B cell (primary cell): ENCODE results near the gene KCNJ16.

Experiments used
- EZH2 ChIP-seq: IDR thresholded peaks from 2 replicates; pipeline ENCODE4 v1.6.1; 2012; ENCODE audit warnings: borderline replicate concordance, low read depth, mild to moderate bottlenecking, moderate library complexity, low read length; ENCODE audit not compliant: insufficient read depth, poor library complexity, severe bottlenecking
- TF ChIP-seq, protein P1 (sequence below): fragments of 200-600 bp; IDR thresholded peaks from one replicate; pipeline ENCODE4 v1.8.0; 2022; ENCODE audit warnings: antibody characterized with exemption, mild to moderate bottlenecking

DNA sequence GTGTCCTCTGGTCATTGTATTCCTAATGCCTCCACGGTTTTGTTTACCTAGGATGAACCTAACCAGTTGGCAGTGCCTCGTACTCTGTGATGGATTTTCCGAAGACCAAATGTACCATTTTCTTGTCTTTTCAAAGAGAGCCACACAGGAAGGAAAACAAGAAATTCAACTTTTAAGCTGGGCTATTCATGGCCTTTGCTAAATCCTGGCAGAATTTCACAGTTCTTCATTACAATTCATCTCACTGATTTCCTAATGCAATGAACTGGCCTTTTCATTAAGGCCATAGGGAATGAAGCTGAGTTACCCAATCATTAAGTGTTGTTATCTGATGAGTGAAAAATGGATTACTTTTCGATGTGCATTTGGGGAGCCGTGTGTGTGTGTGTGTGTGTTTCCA lies 7.9 kb upstream of the KCNJ16 start:
- TF ChIP-seq, protein P1, sequence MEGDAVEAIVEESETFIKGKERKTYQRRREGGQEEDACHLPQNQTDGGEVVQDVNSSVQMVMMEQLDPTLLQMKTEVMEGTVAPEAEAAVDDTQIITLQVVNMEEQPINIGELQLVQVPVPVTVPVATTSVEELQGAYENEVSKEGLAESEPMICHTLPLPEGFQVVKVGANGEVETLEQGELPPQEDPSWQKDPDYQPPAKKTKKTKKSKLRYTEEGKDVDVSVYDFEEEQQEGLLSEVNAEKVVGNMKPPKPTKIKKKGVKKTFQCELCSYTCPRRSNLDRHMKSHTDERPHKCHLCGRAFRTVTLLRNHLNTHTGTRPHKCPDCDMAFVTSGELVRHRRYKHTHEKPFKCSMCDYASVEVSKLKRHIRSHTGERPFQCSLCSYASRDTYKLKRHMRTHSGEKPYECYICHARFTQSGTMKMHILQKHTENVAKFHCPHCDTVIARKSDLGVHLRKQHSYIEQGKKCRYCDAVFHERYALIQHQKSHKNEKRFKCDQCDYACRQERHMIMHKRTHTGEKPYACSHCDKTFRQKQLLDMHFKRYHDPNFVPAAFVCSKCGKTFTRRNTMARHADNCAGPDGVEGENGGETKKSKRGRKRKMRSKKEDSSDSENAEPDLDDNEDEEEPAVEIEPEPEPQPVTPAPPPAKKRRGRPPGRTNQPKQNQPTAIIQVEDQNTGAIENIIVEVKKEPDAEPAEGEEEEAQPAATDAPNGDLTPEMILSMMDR = no peak
- no peak for TF ChIP-seq EZH2
